HG03442 (cell line): Measurements from ENCODE around the gene CCDC148.

Experiments used
- ATAC-seq: cut with Tn5 transposase; IDR thresholded peaks from one replicate; pipeline ENCODE4 v1.9.1; 2021; ENCODE audit warnings: mild to moderate bottlenecking, moderate library complexity; ENCODE audit not compliant: unreplicated experiment

The CCDC148 gene

DNA sequence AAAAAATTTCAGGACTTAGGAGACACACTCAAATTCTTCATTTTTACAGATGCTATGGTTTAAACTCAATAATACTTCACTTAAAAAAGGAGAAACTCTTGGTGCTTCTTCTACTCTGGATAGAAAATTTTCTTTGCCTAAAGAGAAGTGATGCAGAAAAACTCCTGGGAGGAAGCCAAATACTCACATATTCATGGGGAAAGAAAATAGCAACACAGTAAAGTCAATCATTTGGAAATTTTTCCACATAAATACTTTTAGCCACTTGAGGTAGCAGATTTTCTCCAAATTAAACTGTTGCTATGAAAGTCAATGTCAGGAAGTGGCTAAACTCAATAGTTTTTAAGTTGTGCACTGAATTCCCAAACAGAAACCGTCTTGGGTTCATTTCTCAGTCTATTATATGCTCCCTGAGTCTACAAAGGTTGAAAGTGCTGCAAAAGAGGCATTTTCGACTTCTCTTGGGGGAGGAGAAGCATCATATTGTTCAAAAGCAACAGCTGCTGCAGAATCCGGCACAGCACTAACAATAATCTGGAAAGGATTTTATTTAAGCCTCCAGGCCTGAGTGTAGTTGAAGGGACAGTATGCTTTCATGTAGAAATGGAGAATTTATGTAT, 273.8 kb downstream of the CCDC148 start:
- no peak for ATAC-seq

DNA sequence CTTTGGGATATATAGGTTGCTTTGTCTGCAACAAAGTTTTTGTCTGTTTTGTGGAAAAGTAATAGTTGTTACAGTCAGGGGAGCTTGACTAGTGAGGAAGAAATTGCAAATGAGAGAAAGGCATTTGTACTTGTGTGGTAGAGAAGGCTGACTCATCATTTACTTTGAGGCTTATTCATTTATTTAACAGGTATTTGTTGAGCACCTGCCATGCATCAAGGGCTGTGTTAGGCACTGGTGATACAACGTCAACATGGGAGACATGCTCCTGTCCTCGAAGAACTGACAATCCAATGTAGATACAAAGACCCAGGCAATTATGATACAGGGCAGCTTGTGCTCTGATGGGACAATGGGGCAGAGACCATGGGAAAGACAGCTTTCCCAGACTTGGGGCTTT, 275.4 kb downstream of the CCDC148 start:
- no peak for ATAC-seq

GRCh38 chr2:158179660-158180059, 276.9 kb downstream of the CCDC148 start:
- no peak for ATAC-seq

GRCh38 chr2:158178646-158179045, 277.9 kb downstream of the CCDC148 start:
- ATAC-seq, result no peak

DNA sequence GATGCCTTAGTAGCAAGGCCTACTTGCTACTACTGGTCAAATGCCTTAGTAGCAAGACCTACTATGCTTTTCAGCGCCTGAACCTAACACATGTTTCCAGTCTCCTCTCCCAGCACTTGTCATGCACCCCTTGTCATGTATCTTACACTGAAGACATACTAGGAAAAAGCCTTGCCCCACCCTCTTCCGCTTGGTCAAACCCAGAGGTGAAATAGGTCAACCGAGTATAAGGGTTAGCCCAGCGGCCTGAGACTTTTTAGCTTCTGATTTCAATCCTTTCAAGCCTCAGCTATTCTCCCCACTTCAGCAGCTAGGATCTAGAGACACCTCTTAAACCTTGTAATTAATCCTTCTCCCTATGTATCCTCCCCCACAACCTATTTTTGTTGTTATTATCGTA, 281.6 kb downstream of the CCDC148 start:
- ATAC-seq, result no peak

DNA sequence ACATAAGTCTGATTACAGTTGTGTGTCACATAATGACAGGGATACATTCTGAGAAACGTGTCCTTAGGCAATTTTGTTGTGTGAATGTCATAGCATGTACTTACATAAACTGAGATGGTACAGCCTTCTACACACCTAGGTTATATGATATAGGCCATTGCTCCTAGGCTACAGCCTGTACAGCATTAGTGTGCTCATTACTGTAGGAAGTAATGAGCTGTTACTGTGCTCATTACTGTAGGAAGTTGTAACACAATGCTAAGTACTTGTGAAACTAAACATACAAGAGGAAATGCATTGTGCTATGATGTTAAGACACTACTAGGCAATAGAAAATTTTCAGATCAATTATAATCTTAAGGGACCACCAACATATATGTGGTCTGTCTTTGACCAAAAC, 282.1 kb downstream of the CCDC148 start:
- ATAC-seq, result no peak

GRCh38 chr2:158172719-158173118, 283.8 kb downstream of the CCDC148 start:
- no peak for ATAC-seq

GRCh38 chr2:158154596-158154995, 302.0 kb downstream of the CCDC148 start:
- no peak for ATAC-seq

DNA sequence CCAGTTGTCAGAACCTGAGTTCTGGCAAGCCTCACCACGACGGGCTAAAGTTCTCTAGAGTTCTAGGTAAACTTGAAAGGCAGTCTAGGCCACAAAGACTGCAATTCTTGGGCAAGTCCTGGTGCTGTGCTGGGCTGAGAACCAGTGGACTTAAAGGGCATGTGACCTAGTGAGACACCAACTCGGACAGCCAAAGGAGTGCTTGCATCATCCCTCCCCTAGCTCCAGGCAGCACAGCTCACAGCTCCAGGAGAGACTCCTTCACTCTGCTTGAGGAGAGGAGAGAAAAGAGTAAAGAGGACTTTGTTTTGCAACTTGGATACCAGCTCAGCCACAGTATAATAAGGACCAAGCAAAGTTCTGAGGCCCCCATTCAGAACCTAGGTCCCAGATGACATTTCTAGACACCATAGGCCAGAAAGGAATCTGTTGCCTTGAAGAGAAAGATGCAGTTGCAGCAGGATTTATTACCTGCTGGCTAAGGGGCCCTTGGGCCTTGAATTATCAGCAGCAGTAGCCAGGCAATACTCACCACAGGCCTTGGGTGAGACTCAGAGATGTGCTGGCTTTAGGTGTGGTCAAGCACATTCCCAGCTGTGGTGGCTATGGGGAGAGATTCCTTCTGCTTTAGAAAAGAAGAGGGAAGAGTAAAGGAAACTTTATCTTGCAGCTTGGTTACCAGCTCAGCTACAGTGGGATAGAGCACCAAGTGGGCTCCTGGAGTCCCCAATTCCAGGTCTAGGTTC, 303.1 kb downstream of the CCDC148 start:
- ATAC-seq, result no peak

- ATAC-seq, result no peak
These were observed 311.5 kb downstream of the CCDC148 start for GRCh38 chr2:158144914-158145625.

- ATAC-seq, result no peak
These were observed 312.7 kb downstream of the CCDC148 start for GRCh38 chr2:158143703-158144360.

GRCh38 chr2:158142568-158143332, 313.8 kb downstream of the CCDC148 start:
- ATAC-seq, result no peak

GRCh38 chr2:158142165-158142564, 314.4 kb downstream of the CCDC148 start:
- no peak for ATAC-seq

GRCh38 chr2:158140201-158140600, 316.4 kb downstream of the CCDC148 start:
- ATAC-seq, result no peak

DNA sequence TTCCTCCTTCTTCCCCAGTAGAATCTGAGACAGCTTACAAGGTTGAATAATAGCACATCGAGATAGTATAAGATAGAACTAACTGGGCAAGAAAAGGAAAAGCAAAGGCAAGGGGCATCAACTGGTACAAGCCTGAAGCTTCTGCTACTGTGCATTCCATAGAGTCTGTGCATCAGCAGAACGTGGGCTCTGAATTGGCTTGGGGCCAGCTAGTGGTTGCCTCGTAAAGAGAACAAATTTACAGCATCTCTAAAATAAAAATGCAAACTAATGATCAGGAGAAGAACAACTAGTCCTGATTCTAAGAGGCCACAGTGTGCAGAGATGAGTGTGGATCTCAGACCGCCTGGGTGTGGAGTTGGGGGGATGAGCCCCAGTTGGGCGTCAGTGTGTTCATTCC, 318.3 kb downstream of the CCDC148 start:
- ATAC-seq, result no peak

DNA sequence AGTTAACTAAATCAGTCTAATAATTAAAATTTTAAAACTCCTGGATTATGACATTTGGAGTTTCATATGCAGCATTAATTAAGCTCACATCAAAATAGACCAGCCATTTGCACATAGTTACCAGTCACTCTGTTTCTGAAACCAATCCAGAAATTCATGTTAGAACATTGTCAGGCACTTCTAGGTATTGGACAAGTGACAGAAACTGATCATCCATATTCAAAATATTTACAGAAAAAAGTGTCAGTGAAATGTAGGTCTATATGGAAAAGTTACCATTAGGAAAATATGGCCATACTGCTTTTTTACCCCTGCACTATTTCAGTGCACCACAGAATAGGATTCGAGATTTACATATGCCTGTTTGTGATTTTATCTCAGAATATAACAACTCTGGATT, 321.5 kb downstream of the CCDC148 start:
- ATAC-seq, result no peak

DNA sequence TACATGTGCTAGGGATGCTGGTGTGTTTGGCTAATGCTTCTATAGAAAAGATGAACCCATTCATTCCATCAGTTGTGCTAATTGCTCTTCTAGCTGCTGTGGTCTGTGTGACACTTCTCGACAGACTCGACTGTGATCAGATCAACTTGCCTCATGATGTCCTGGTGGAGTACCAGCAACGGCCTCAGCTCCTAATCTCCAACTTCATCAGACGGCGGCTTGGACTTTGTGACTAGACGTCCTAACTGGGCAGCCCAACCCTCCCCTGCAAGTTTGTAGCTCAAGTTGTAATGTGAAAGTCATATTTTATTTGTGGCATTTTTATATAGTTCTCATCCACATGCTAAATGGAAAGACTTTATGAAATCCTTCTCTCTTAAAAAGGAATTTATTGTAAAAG, 321.9 kb downstream of the CCDC148 start:
- no peak for ATAC-seq

GRCh38 chr2:158134055-158134454, 322.5 kb downstream of the CCDC148 start:
- ATAC-seq, result no peak

DNA sequence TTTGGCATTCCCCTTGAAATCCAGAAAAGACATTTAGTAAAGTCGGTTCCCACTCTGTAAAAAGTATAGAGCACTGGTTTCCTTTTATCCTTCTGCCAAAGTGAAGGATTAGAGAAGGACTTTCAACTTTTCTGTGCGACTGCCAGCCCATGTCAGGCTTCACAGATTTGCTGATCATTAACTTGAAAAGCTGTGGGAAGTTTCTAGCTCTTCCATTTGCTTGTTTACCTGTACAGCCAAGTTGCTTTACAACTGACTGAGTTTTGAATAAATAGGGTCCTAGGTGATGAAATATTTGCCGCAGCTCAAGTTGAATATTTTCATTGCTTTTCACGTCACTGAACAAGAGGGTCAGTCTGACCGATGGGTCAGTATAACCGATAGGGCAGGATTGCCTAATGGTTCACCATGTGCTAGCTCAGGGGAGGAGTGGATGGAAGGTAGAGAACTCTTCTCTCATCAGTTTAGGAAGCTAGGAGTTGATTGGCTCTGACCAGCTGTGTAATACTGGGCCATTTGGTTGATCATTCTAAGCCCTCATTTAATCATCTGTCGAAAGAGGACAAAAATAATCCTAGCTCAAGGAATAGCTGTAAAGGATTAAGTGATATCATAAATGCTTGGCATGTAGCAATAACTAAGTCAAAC, 324.5 kb downstream of the CCDC148 start:
- ATAC-seq, result no peak

- ATAC-seq, result no peak
These were observed 325.1 kb downstream of the CCDC148 start for GRCh38 chr2:158131483-158131912.
